ENCODE measurements around the gene REV3L. TPM values are rescaled to one million over a fixed set of nuclear protein-coding genes. Genes with fewer than 3 reads are reported as not detected.

The REV3L gene
- total RNA-seq, 2 donors from 2014 or later, result 17.4 to 19.3 TPM

DNA sequence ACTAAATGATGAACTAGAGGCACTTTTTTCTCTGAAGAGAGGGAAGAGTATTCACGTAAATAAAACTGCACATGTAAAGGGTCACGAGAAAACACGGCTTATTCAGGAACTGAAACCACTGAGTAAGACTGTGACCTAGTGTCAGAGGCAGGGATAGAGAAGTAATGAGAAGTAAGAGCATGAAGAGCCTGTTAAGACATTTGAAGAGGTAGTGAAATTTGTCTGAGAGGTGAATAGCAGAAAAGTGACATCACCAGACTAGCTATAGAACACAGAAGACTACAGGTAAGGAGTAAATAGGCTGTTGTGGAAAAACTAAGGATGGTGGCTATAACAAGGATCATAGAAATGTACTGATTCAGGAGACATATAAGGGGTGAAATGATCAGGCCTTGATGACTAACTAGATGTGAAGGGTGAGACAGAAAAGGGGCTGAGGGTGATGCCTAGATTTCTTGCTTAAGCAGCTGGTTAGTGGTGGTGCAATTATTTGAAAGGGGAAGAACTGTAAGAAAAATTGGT is 76.8 kb downstream of the REV3L start:
- Mint-ChIP-seq H3K27ac (peak overlapping the region; percentile 12), H3K27me3 (ENCODE audit: low read depth) (no peaks in the 10 kb centered on the region), H3K9me3 (no peaks in the 10 kb centered on the region), H3K4me1 (ENCODE audit: low read depth) (peaks cover 30% of the 10 kb centered on the region), H3K4me3 (peak overlapping the region in 1 of 2 donors; percentile 45), H3K36me3 (ENCODE audit: insufficient read depth in 2 of 2) (peaks cover 7 to 14% of the 10 kb centered on the region in 2 donors)
- ATAC-seq (replicated peaks in 1 of 2) (peak; percentile 97), DNase-seq (peak in 1 of 2 donors; percentile 20)

DNA sequence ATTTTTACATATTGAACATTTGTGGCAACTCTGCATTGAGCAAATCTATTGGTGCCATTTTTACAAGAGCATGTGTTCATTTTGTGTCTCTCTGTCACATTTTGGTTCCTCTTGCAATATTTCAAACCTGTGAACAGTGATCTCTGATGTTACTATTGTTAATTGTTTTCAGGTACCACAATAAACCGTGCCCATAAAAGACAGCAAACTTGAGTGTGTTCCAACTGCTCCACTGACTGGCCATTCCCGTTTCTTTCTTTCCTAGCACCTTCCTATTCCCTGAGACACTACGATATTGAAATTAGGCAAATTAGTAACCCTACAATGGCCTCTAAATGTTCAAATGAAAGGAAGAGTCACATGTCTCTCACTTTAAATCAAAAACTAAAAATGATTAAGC is 79.6 kb downstream of the REV3L start:
- no peak for ATAC-seq (replicated peaks in 1 of 2)
- Mint-ChIP-seq H3K36me3 (ENCODE audit: insufficient read depth in 2 of 2) (peaks cover 5 to 13% of the 10 kb centered on the region in 2 donors), H3K9me3 (no peaks in the 10 kb centered on the region), H3K27ac (peak overlapping the region; percentile 35), H3K4me1 (ENCODE audit: low read depth) (peaks cover 20% of the 10 kb centered on the region), H3K27me3 (ENCODE audit: low read depth) (no peaks in the 10 kb centered on the region), H3K4me3 (no peak overlapping the region)
- no peak for DNase-seq

GRCh38 chr6:111399626-111400025 is 83.4 kb downstream of the REV3L start:
- H3K4me1 Mint-ChIP-seq (ENCODE audit: low read depth), result no peaks in the 10 kb centered on the region
- H3K27me3 Mint-ChIP-seq (ENCODE audit: low read depth), result no peaks in the 10 kb centered on the region
- H3K4me3 Mint-ChIP-seq, result no peak overlapping the region
- peaks cover 2 to 11% of the 10 kb centered on the region in 2 donors for H3K36me3 Mint-ChIP-seq (ENCODE audit: insufficient read depth in 2 of 2)
- peak; percentile 31 to 42 for ATAC-seq (replicated peaks in 1 of 2)
- DNase-seq, result no peak
- H3K27ac Mint-ChIP-seq, result no peak overlapping the region
- H3K9me3 Mint-ChIP-seq, result no peaks in the 10 kb centered on the region

DNA sequence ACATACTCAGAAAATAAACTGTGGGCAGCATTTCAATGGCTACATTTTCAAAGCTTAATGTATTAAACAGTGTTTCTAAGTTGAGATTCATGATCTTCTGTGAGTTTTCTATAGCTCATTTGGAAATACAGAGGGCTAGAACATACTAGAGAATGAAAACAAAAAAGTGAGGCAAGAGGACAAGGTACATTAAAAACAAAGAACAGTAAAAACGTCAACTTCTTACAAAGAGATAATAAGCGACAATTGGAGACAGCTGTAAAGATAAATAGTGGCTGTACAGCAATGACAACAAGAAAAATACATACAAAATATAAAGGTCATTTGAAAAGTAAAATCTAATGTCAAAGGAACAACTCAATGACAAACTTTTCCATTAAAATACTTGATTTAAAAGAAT is 94.3 kb downstream of the REV3L start:
- Mint-ChIP-seq H3K4me1 (ENCODE audit: low read depth) (no peaks in the 10 kb centered on the region), H3K9me3 (no peaks in the 10 kb centered on the region), H3K27ac (no peak overlapping the region), H3K27me3 (ENCODE audit: low read depth) (no peaks in the 10 kb centered on the region), H3K4me3 (no peak overlapping the region), H3K36me3 (ENCODE audit: insufficient read depth in 2 of 2) (peaks cover 11 to 13% of the 10 kb centered on the region in 2 donors)
- DNase-seq (no peak), ATAC-seq (replicated peaks in 1 of 2) (no peak)

DNA sequence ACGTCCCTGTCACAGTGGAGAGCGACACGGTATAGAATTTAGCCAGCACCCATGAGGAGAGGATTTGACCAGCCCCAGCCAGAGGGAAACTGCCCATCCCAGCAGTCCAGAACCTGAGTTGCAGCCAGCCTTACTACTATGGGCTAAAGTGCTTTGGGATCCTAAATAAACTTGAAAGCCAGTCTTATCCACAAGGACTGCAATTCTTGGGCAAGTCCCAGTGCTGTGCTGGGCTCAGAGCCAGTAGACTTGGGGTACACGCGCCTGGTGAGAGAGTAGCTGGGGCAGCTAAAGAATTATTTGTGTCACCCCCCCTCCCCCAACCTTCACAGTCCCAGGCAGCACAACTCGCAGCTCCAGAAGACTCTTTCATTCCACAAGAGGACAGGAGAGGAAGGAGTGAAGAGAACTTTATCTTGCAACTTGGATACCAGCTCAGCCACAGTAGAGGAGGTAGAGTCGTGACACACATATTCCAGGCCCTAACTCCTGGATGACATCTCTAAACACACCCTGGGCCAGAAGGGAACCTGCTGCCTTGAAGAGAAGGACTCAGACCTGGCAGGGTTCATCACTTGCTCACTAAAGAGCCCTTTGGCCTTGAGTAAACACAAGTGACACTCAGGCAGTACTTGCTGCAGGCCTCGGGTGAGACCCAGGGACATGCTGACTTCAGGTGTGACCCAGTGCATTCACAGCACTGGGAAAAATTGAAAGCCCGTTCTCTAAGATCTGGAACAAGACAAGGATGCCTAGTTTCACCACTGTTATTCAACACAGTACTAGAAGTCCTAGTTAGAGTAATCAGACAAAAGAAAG is 100.3 kb downstream of the REV3L start:
- no peak for ATAC-seq (replicated peaks in 1 of 2)
- Mint-ChIP-seq H3K27me3 (ENCODE audit: low read depth) (no peaks in the 10 kb centered on the region), H3K9me3 (no peaks in the 10 kb centered on the region), H3K4me1 (ENCODE audit: low read depth) (peaks cover 1% of the 10 kb centered on the region), H3K27ac (no peak overlapping the region), H3K36me3 (ENCODE audit: insufficient read depth in 2 of 2) (peaks cover 10 to 12% of the 10 kb centered on the region in 2 donors), H3K4me3 (no peak overlapping the region)
- no peak for DNase-seq

DNA sequence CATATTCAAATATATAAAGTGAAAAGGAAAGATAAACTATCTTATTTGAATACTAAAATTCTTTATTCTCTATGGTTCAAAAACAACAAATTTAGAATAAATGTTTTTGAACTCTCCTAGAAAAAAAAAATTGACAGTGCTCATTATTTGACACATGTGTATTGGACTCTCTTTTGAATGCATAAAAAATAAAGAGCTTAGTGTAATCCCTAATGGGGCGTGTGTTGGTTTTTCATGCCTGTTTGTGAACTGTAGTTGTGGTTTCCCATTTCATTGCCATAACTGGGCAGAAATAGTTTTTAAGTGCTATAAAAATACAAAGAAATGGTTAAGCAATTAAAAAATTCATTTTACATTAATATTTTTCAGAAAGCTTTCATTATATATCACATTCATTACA is 101.3 kb downstream of the REV3L start:
- H3K27ac Mint-ChIP-seq, result no peak overlapping the region

GRCh38 chr6:111381123-111381522 is 101.9 kb downstream of the REV3L start:
- peaks cover 8 to 14% of the 10 kb centered on the region in 2 donors for H3K36me3 Mint-ChIP-seq (ENCODE audit: insufficient read depth in 2 of 2)
- H3K9me3 Mint-ChIP-seq, result no peaks in the 10 kb centered on the region
- no peaks in the 10 kb centered on the region for H3K27me3 Mint-ChIP-seq (ENCODE audit: low read depth)
- H3K27ac Mint-ChIP-seq, result no peak overlapping the region
- ATAC-seq (replicated peaks in 1 of 2), result no peak
- H3K4me3 Mint-ChIP-seq, result no peak overlapping the region
- peaks cover 6% of the 10 kb centered on the region for H3K4me1 Mint-ChIP-seq (ENCODE audit: low read depth)
- no peak for DNase-seq

More for the DNA sequence above, 101.3 kb downstream of the REV3L start:
- Mint-ChIP-seq H3K4me3 (no peak overlapping the region), H3K27me3 (ENCODE audit: low read depth) (no peaks in the 10 kb centered on the region), H3K9me3 (no peaks in the 10 kb centered on the region), H3K4me1 (ENCODE audit: low read depth) (peaks cover 6% of the 10 kb centered on the region), H3K36me3 (ENCODE audit: insufficient read depth in 2 of 2) (peaks cover 10 to 12% of the 10 kb centered on the region in 2 donors)
- DNase-seq, result no peak
- no peak for ATAC-seq (replicated peaks in 1 of 2)

DNA sequence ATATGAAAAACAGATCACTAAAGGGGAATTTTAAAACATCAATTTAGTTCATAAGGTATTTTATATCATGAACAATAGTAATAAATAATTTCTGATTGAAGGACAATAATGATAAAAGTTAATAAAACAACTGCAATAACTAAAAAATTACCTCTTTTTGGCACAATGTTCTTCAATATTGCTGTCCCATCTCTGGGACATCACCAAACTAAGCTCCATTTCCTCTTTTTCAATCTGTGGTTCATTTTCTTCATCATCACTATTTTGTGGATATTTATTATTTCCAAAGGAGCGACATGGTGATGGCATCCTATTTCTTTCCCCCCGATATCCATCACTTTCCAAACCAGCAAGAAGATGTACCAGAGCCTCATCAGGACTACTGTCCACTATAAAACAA is 103.2 kb downstream of the REV3L start:
- DNase-seq, result no peak
- no peak for ATAC-seq (replicated peaks in 1 of 2)
- Mint-ChIP-seq H3K9me3 (no peaks in the 10 kb centered on the region), H3K27me3 (ENCODE audit: low read depth) (no peaks in the 10 kb centered on the region), H3K27ac (no peak overlapping the region), H3K4me3 (no peak overlapping the region), H3K4me1 (ENCODE audit: low read depth) (peaks cover 6% of the 10 kb centered on the region), H3K36me3 (ENCODE audit: insufficient read depth in 2 of 2) (peaks cover 5 to 18% of the 10 kb centered on the region in 2 donors)

DNA sequence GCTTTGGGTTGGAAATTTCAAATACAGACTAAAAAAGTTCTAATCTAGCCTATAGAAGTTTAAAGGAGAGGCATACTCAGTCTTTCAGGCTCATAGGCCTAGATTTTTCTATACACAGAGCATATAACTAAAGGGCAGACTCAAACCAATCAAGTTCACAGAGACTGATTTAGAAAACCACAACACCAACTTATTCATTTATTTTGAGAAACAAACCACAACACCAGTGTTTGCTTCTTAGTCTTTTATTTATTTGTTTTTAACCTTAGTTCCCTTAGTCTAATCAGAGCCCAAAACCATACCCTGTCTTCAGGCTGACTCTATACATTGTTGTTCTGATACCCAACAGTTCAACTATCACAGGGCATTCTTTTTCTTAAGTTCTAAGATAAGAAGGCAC is 103.7 kb downstream of the REV3L start:
- Mint-ChIP-seq H3K36me3 (ENCODE audit: insufficient read depth in 2 of 2) (peaks cover 2 to 20% of the 10 kb centered on the region in 2 donors), H3K27ac (no peak overlapping the region), H3K4me1 (ENCODE audit: low read depth) (peaks cover 6% of the 10 kb centered on the region), H3K9me3 (no peaks in the 10 kb centered on the region), H3K27me3 (ENCODE audit: low read depth) (no peaks in the 10 kb centered on the region), H3K4me3 (no peak overlapping the region)
- ATAC-seq (replicated peaks in 1 of 2), result peak in 1 of 2 donors; percentile 26
- no peak for DNase-seq

DNA sequence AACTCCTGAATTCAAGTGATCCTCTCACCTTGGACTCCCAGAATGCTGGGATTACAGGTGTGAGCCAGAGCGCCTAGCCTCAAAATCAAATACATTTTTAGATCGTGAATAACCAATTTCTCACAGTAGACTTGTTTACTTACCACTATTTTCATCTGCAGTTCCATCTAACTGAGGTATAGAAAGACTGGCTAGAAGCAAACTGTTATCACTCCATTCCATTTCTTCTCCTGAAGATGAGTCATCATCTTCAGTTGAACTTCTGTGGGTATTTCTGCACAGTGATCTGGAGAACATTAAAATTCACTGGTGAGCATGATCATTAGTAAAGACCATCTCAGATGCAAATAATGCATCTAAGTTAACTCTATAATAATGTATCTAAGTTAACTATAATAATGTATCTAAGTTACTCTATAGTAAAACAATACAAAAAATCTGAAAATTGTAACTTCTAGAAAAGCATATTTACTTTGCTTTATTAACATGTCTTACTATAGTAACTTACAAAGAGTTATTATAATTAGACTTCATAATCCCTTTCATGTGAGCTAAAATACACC is 105.4 kb downstream of the REV3L start:
- H3K4me1 Mint-ChIP-seq (ENCODE audit: low read depth), result peaks cover 6% of the 10 kb centered on the region
- H3K9me3 Mint-ChIP-seq, result no peaks in the 10 kb centered on the region
- DNase-seq, result no peak
- H3K27me3 Mint-ChIP-seq (ENCODE audit: low read depth), result no peaks in the 10 kb centered on the region
- no peak for ATAC-seq (replicated peaks in 1 of 2)
- peaks cover 2 to 11% of the 10 kb centered on the region in 2 donors for H3K36me3 Mint-ChIP-seq (ENCODE audit: insufficient read depth in 2 of 2)
- no peak overlapping the region for H3K4me3 Mint-ChIP-seq
- no peak overlapping the region for H3K27ac Mint-ChIP-seq

GRCh38 chr6:111367393-111368088 is 115.5 kb downstream of the REV3L start:
- ATAC-seq (replicated peaks in 1 of 2) (peak; percentile 69 to 73), DNase-seq (peak; percentile 6 to 24)
- Mint-ChIP-seq H3K27ac (peak overlapping the region; percentile 17), H3K36me3 (ENCODE audit: insufficient read depth in 2 of 2) (peaks cover 0 to 3% of the 10 kb centered on the region in 2 donors), H3K4me3 (no peak overlapping the region), H3K9me3 (no peaks in the 10 kb centered on the region), H3K27me3 (ENCODE audit: low read depth) (no peaks in the 10 kb centered on the region), H3K4me1 (ENCODE audit: low read depth) (peaks cover 16% of the 10 kb centered on the region)

DNA sequence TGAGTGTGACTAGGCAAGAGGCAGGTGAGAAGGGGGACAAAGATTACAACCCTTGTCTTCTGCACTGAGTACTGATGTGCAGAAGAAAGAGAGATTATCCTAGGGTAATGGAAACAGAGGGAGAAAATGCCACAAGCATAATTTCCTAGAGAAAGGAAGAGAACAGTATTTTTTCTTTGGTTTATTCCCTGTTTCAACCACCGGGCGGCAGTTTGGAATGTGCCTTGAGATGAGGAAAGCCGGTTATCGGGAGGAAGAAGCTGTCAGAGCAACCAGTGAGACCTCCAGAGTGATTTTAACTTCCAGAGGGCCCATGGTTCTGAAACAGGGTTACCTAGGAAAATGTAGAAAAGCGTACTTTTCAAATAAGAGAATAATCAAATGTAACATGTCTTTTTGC is 121.4 kb downstream of the REV3L start:
- Mint-ChIP-seq H3K4me3 (no peak overlapping the region), H3K4me1 (ENCODE audit: low read depth) (no peaks in the 10 kb centered on the region), H3K36me3 (ENCODE audit: insufficient read depth in 2 of 2) (no peaks in the 10 kb centered on the region), H3K27ac (no peak overlapping the region), H3K27me3 (ENCODE audit: low read depth) (no peaks in the 10 kb centered on the region), H3K9me3 (no peaks in the 10 kb centered on the region)
- ATAC-seq (replicated peaks in 1 of 2) (no peak), DNase-seq (no peak)

DNA sequence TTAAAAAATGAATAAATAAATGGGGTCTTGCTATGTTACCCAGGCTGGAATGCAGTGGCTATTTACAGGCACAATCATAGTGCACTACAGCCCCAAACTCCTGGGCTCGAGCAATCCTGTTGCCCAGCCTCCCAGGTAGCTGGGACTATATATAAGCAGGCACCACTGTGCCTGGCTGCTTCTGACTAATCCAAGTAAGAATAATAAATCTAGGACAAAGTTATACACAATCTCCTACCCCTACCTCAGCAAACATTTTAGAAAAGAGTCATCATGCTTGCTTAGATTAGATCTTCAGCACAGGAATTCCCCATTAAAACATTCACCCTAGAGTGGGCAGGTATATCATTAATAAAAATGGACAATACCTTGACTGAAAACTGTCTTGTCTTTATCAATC is 124.6 kb downstream of the REV3L start:
- H3K4me1 Mint-ChIP-seq (ENCODE audit: low read depth), result no peaks in the 10 kb centered on the region
- no peaks in the 10 kb centered on the region for H3K36me3 Mint-ChIP-seq (ENCODE audit: insufficient read depth in 2 of 2)
- H3K27ac Mint-ChIP-seq, result no peak overlapping the region
- DNase-seq (no peak), ATAC-seq (replicated peaks in 1 of 2) (no peak)
- H3K27me3 Mint-ChIP-seq (ENCODE audit: low read depth), result no peaks in the 10 kb centered on the region
- no peak overlapping the region for H3K4me3 Mint-ChIP-seq
- no peaks in the 10 kb centered on the region for H3K9me3 Mint-ChIP-seq
